ENCODE data around the gene DUSP1.

DNA sequence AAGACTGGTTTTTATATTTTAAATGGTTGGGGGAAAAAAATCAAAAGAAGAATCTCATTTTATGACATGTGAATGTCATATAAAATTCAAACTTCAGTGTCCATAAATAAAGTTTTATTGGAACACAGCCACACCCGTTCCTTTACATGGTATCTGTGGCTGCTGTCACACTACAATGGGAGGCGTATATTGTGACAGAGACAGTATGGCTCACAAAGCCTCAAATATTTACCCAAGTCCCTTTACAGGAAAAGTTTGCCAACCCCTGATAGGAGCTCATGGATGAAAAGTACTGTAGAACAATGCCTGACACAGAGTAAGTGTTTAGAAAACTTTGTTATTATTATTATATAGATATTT is 5.2 kb upstream of the DUSP1 start:
- TF ChIP-seq, protein P1, sequence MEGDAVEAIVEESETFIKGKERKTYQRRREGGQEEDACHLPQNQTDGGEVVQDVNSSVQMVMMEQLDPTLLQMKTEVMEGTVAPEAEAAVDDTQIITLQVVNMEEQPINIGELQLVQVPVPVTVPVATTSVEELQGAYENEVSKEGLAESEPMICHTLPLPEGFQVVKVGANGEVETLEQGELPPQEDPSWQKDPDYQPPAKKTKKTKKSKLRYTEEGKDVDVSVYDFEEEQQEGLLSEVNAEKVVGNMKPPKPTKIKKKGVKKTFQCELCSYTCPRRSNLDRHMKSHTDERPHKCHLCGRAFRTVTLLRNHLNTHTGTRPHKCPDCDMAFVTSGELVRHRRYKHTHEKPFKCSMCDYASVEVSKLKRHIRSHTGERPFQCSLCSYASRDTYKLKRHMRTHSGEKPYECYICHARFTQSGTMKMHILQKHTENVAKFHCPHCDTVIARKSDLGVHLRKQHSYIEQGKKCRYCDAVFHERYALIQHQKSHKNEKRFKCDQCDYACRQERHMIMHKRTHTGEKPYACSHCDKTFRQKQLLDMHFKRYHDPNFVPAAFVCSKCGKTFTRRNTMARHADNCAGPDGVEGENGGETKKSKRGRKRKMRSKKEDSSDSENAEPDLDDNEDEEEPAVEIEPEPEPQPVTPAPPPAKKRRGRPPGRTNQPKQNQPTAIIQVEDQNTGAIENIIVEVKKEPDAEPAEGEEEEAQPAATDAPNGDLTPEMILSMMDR (IDR thresholded peaks at IDR 0.05): no peak
- TF ChIP-seq POLR2A (IDR thresholded peaks at IDR 0.05): no peak

All from testis (tissue), 2 donors.